T-helper 17 cell (primary cell): ENCODE measurements around the gene RPAP2. TPM values are rescaled to one million over a fixed set of nuclear protein-coding genes. Genes with fewer than 3 reads are reported as not detected.
"Not testable (repeated sequence)": the region's sequence is repeated elsewhere in the genome, so short reads cannot be mapped to it uniquely, and the experiment has no call there.

ENCODE experiments used
- ATAC-seq: fragments of 150-1000 bp; cut with Tn5 transposase; 2 replicates; pipeline ENCODE4 v1.10.0; 2021; ENCODE audit warnings: mild to moderate bottlenecking, moderate library complexity
- DNase-seq, 3 donors: peaks; one replicate each; pipeline versions ENCODE4 v3.0.0 to v3.0.0-alpha.2; 2020 to 2021
- H3K9me3 ChIP-seq: one replicate; pipeline ENCODE4 v1.7.0; 2013; ENCODE audit warnings: low read length, mild to moderate bottlenecking; ENCODE audit not compliant: control insufficient read depth, poor library complexity, severe bottlenecking
- H3K27ac Mint-ChIP-seq: one replicate; pipeline ENCODE4 v1.8.0; 2022; ENCODE audit warnings: mild to moderate bottlenecking, moderate library complexity, mixed read lengths
- H3K27me3 Mint-ChIP-seq: one replicate; pipeline ENCODE4 v1.8.0; 2022; ENCODE audit warnings: mixed read lengths
- H3K36me3 Mint-ChIP-seq: one replicate; pipeline ENCODE4 v1.8.0; 2022; ENCODE audit warnings: low read depth, mixed read lengths
- H3K4me1 Mint-ChIP-seq: one replicate; pipeline ENCODE4 v1.8.0; 2022; ENCODE audit warnings: mild to moderate bottlenecking, mixed read lengths
- H3K4me3 Mint-ChIP-seq: one replicate; pipeline ENCODE4 v1.8.0; 2022; ENCODE audit warnings: mild to moderate bottlenecking, moderate library complexity, mixed read lengths
- total RNA-seq, 4 donors: library from RNA in 2 of 4; stranded (reverse) in 2 of 4; gene quantifications; one replicate each; pipeline ENCODE4 v1.2.3 and lab custom pipeline; 2022 to 2026

RPAP2 gene
- 10 to 100 TPM; 25.4 to 29.1 TPM for total RNA-seq
- 32.9 to 43.0 reads per million in 2 donors for total RNA-seq (lab: John Stamatoyannopoulos, UW)

DNA sequence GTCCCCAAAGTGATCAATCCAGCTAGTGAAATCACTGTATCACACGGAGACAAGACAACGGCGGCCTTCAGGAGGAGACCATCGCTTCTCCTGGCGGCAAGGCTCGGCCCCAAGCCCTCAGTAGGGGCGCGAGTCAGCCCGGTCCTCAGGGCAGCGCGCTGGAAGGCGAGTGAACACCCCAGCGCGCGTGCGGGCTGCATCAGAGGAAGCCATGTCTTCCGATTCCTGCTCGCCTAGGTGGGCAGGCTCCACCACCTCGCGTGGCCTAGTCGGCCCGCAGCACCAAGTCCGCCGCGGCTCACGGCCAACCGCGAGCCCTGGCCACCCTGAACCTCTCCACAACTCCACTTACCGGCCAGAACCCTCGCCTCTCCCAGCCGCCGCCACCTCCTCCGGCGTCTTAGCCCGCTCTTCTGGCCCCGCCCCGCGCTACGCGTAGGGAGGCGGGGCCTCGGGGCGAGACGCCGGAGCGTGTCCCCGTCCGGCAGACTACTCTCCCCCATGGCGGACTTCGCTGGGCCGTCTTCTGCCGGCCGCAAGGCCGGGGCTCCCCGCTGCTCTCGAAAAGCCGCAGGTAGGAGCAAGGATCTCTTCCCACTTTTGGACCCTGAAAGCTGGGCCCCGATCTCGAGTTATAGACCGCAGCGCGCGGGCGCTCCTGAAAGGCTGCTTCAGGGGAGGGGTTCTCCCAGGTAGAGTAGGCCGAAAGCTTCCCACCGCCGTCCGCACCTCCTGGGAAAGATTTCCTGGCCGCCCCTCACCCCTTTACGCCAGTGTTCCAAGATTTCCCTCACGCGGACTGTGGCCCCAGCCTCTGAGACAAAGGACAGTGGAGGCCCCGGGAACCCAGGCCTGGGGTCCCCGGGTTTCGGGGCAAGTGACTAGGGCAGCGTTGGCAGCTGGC is at the start of gene RPAP2, which contains the start of gene GLMN:
Gene RPAP2 (plus strand): TSS at position 487 of the 904 bp plus-strand sequence. CDS start 15 bp downstream, at position 502.
Gene GLMN (minus strand): TSS at position 415 of the 904 bp plus-strand sequence. CDS start 988 bp downstream, outside the sequence.
- peak; percentile 95 for ATAC-seq
- no peaks in the 10 kb centered on the region for H3K9me3 ChIP-seq
- no peaks in the 10 kb centered on the region for H3K27me3 Mint-ChIP-seq
- peak within 1 kb of the TSS; percentile 95 for H3K4me3 Mint-ChIP-seq
- peak within 1 kb of the TSS; percentile 96 for H3K27ac Mint-ChIP-seq
- H3K36me3 Mint-ChIP-seq, result peaks cover 11% of the 10 kb centered on the region
- peak; percentile 53 to 69 (median 64) for DNase-seq
- H3K4me1 Mint-ChIP-seq, result peaks cover 25% of the 10 kb centered on the region

DNA sequence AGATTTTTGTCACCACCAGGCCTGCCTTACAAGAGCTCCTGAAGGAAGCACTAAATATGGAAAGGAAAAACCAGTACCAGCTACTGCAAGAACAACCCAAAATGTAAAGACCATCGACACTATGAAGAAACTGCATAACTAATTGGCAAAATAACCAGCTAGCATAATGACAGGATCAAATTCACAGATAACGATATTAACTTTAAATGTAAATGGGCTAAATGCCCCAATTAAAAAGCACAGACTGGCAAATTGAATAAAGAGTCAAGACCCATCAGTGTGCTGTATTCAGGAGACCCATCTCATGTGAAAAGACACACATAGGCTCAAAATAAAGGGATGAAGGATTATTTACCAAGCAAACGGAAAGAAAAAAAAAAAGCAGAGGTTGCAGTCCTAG is 44.1 kb upstream of the RPAP2 start:
- not testable (repeated sequence) for DNase-seq, ATAC-seq, H3K9me3 ChIP-seq, H3K4me3 Mint-ChIP-seq, H3K4me1 Mint-ChIP-seq, H3K27ac Mint-ChIP-seq, H3K27me3 Mint-ChIP-seq
- H3K36me3 Mint-ChIP-seq, result peaks cover 18% of the 10 kb centered on the region

DNA sequence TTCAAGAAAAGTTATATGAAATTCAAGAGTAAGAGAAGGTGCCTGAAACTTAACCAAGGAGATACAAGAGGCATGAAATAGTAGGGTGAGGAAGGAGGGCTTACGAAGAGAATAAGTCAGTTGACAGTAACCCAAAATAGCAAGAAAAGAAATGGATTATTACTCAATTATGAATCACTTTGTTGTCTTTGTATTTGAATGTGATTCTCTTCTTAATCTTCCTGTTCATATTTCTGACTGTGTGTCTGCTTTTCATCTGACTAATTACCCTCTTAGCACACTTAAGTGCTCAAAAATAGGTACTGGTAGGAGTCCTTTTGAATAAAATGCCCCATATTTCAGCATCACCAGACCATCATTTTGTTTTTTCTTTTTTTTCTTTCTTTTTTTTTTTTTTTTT is 39.5 kb upstream of the RPAP2 start:
- DNase-seq, result no peak
- Mint-ChIP-seq H3K4me3 (no peak overlapping the region), H3K27ac (no peak overlapping the region), H3K36me3 (peaks cover 14% of the 10 kb centered on the region), H3K27me3 (no peaks in the 10 kb centered on the region), H3K4me1 (no peaks in the 10 kb centered on the region)
- H3K9me3 ChIP-seq, result no peaks in the 10 kb centered on the region
- no peak for ATAC-seq

DNA sequence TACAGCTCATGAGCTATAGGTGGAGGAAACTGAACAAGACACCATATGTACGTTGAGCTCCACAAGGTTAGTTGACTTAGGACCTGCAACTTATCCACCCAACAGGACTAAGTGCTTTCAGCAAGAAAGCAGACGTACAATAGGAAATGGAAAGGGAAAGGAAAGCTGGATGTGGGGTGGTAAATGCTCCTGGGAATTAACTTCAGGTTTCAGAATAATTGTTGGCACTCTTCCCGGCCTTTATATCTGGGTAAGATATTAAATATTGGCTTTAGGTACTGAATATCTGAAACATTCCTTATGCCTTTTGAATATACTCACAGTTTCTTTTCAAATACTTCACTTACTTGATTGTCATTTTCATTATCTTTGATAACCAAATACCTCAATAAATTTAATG is 36.3 kb upstream of the RPAP2 start:
- ATAC-seq (no peak), DNase-seq (no peak)
- H3K9me3 ChIP-seq, result no peaks in the 10 kb centered on the region
- no peak overlapping the region for H3K4me3 Mint-ChIP-seq
- H3K36me3 Mint-ChIP-seq, result peaks cover 7% of the 10 kb centered on the region
- H3K27ac Mint-ChIP-seq, result no peak overlapping the region
- H3K27me3 Mint-ChIP-seq, result no peaks in the 10 kb centered on the region
- H3K4me1 Mint-ChIP-seq, result no peaks in the 10 kb centered on the region

DNA sequence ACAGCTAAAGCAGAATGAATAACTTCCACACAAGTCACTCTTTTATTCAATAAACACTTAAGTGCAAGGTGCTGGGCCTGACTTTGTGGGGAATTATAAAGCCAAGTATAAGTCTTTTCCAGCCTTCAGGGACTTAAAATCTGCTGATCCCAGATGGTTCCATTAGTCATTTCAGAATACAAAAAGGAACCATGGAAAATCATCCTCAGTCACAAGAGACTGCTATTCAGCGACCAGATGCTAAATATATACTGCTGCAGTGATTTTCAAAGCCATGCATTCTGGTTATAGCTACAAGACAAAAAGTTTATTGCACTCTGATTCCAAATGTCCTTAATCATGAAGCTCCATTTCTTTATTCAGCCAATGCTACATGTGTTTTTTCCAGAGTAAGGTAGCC is 25.8 kb upstream of the RPAP2 start:
- ATAC-seq (no peak), DNase-seq (no peak)
- H3K4me1 Mint-ChIP-seq, result peaks cover 11% of the 10 kb centered on the region
- peaks cover 22% of the 10 kb centered on the region for H3K36me3 Mint-ChIP-seq
- no peak overlapping the region for H3K4me3 Mint-ChIP-seq
- H3K27ac Mint-ChIP-seq, result no peak overlapping the region
- H3K9me3 ChIP-seq, result no peaks in the 10 kb centered on the region
- no peaks in the 10 kb centered on the region for H3K27me3 Mint-ChIP-seq

DNA sequence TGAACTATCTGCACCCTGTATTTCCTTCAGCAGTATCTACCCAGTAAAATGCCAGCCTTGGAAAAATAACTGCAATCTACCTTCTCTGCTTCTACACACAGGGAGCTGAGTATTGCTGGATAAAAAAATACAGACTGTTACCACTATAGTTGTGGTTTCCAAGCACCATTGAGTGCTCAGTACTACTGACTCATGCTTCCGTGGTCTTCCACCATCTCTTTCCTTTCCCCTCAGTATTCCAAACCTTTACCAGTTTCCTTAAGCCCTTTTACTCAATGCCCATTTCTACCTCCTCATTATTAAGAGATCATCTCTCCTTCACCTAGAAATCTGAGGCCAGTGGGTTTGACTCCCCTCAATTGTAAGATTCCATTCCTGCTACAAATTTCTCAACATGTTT is 23.9 kb upstream of the RPAP2 start:
- Mint-ChIP-seq H3K4me1 (peaks cover 14% of the 10 kb centered on the region), H3K27me3 (no peaks in the 10 kb centered on the region), H3K4me3 (no peak overlapping the region), H3K27ac (peak overlapping the region; percentile 30), H3K36me3 (peaks cover 28% of the 10 kb centered on the region)
- DNase-seq (no peak), ATAC-seq (no peak)
- no peaks in the 10 kb centered on the region for H3K9me3 ChIP-seq

DNA sequence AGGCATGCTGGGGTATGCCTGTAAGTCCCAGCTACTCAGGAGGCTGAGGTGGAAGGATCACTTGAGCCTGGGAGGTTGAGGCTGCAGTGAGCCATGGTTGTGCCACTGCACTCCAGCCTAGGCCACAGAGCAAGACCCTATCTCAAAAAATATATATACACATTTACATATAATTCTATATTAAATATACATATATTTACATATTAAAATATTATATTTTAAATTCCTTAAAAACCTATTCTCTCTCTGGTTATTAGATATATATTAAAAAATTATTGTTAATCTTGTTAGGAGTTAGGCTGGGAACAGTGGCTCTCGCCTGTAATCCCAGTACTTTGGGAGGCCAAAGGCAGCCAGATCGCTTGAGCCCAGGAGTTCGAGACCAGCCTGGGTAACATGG is 22.8 kb upstream of the RPAP2 start:
- no peaks in the 10 kb centered on the region for H3K9me3 ChIP-seq
- Mint-ChIP-seq H3K27ac (no peak overlapping the region), H3K36me3 (peaks cover 33% of the 10 kb centered on the region), H3K4me3 (no peak overlapping the region), H3K4me1 (peaks cover 11% of the 10 kb centered on the region), H3K27me3 (no peaks in the 10 kb centered on the region)
- no peak for ATAC-seq
- no peak for DNase-seq

DNA sequence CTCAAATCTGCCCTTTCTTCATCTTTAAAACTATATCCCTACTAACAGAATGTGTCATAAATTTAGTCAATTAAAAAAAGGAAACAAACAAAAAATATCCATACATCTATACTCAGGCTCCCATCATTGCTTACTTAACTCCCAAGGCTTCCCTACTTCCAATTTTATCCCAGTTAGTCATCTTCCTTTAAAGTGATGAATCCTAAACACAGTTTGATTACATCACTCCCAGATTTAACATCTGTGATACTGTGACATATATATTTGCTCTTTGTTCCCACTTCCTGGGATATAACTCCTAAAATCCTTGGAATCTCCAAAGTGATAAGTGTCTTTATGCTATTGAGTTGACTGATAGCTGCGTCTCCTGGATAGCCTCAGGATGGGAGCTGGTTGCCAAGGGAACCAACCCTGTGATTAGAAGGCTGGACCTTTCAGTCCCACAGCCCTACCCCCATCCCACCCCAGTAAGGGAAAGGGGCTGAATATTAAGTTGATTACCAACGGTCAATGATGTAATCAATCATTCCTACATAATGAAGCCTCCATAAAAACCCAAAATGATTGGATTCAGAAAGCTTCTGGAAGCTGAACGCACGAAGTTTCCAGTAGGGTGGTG is 21.6 kb upstream of the RPAP2 start:
- Mint-ChIP-seq H3K27ac (no peak overlapping the region), H3K4me3 (no peak overlapping the region), H3K36me3 (peaks cover 36% of the 10 kb centered on the region), H3K27me3 (no peaks in the 10 kb centered on the region), H3K4me1 (peaks cover 15% of the 10 kb centered on the region)
- DNase-seq (no peak), ATAC-seq (no peak)
- no peaks in the 10 kb centered on the region for H3K9me3 ChIP-seq

DNA sequence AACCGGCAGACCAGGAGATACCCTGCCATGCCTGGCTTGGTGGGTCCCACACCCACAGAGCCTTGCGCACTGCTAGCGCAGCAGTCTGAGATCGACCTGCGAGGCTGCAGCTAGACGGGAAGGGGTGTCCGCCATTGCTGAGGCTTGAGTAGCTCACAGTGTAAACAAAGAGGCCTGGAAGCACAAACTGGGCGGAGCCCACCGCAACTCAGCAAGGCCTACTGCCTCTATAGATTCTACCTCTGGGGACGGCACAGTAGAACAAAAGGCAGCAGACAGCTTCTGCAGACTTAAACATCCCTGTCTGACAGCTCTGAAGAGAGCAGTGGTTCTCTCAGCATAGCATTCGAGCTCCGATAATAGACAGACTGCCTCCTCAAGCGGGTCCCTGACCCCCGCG is 19.1 kb upstream of the RPAP2 start:
- H3K4me1 Mint-ChIP-seq, result peaks cover 25% of the 10 kb centered on the region
- ATAC-seq, DNase-seq, H3K27ac Mint-ChIP-seq, H3K4me3 Mint-ChIP-seq, H3K27me3 Mint-ChIP-seq, H3K9me3 ChIP-seq: not testable (repeated sequence)
- peaks cover 34% of the 10 kb centered on the region for H3K36me3 Mint-ChIP-seq

DNA sequence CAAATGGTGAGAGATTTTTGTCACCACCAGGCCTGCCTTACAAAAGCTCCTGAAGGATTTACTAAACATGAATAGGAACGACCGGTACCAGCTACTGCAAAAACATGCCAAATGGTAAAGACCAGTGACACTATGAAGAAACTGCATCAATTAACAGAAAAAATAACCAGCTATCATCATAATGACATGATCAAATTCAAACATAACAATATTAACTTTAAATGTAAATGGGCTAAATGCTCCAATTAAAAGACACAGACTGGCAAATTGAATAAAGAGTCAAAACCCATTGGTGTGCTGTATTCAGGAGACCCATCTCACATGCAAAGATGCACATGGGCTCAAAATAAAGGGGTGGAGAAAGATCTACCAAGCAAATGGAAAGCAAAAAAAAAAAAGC is 17.4 kb upstream of the RPAP2 start:
- not testable (repeated sequence) for H3K4me3 Mint-ChIP-seq, ATAC-seq, H3K9me3 ChIP-seq, DNase-seq, H3K27me3 Mint-ChIP-seq, H3K27ac Mint-ChIP-seq
- H3K36me3 Mint-ChIP-seq, result peaks cover 27% of the 10 kb centered on the region
- H3K4me1 Mint-ChIP-seq, result peaks cover 22% of the 10 kb centered on the region

DNA sequence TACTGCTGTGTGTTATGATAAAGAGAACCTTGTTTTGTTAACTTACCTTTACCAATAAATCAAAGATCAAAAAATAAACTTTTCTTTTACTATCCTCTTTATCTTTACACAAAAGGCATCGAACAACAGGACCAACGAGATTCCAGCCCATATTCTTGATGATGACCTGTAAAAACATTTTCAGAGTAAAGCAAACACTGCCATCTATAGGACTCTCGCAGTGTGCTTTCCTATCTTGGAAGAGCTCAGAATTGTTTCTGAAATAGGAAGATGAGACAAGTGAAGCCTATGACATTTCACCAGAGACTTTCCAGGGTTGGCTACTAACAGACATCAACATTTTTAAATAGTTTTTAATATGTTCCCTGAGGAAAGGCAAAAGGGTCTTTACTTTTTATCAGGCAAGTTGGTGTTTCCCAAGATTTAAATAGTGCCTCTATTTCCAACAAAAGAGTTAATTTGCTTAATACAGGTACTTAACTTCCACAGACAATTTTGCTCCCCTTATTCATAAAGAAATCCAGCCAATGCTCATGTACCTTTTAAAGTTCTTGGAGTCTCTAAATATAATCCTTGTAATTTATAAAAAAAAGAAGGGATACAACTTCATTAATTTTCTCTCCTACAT is 7.4 kb upstream of the RPAP2 start:
- no peaks in the 10 kb centered on the region for H3K9me3 ChIP-seq
- no peaks in the 10 kb centered on the region for H3K27me3 Mint-ChIP-seq
- no peak overlapping the region for H3K4me3 Mint-ChIP-seq
- H3K36me3 Mint-ChIP-seq, result peaks cover 9% of the 10 kb centered on the region
- peak; percentile 45 for ATAC-seq
- H3K27ac Mint-ChIP-seq, result no peak overlapping the region
- H3K4me1 Mint-ChIP-seq, result peaks cover 23% of the 10 kb centered on the region
- no peak for DNase-seq

DNA sequence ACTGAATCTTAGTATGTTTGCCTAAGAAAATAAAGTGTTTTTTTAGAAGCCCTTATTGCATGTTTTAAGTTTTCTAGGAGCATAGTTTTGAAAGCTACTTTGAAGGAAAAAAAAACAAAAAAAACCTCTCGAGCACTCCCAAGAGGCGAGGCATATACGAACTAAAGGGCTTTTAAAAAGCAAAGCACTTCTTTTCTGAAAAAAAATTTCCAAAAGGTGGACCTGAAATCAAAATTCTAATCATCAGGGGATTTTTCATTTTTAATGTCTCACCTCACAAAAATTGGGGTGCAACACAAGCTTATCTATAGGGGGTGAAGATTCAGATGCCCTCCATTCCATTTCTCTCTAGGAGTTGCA is 666 bp upstream of the RPAP2 start:
- peak overlapping the region; percentile 95 for H3K4me3 Mint-ChIP-seq
- peak overlapping the region; percentile 96 for H3K27ac Mint-ChIP-seq
- DNase-seq (no peak), ATAC-seq (peak; percentile 2)
- H3K36me3 Mint-ChIP-seq, result peaks cover 13% of the 10 kb centered on the region
- H3K27me3 Mint-ChIP-seq, result no peaks in the 10 kb centered on the region
- peaks cover 28% of the 10 kb centered on the region for H3K4me1 Mint-ChIP-seq
- H3K9me3 ChIP-seq, result no peaks in the 10 kb centered on the region

DNA sequence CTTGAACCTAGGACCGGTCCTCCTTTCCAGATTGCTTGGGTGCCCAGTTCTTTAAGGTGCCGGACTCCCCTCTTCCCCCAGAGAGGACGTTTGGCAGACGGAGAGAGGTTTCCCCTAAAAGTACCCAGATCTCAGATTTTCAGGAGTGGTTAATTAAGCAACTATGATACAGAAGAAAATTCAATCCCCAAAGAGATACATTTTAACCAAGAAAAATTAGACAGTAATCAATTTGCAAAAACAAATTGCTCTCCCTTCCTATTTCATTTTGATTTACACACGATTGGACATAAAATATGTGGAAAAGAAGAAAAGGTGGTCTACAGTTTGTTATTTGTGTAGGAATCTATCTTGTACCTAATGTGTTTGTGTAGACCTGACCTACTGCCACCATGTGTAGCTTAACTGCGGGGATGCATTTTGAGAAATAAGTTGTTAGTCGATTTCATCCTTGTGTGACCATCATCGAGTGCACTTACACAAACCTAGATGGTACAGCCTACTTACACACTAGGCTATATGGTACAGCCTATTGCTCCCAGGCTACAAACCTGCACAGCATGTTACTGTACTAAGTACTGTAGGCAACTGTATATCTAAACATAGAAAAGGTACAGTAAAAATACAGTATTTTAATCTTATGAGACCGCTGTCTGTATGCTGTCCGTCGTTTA is 755 bp downstream of the RPAP2 start:
- Mint-ChIP-seq H3K27me3 (no peaks in the 10 kb centered on the region), H3K4me3 (peak overlapping the region; percentile 95), H3K4me1 (peaks cover 25% of the 10 kb centered on the region), H3K36me3 (peaks cover 13% of the 10 kb centered on the region), H3K27ac (peak overlapping the region; percentile 96)
- no peak for ATAC-seq
- H3K9me3 ChIP-seq, result no peaks in the 10 kb centered on the region
- DNase-seq, result no peak
